GM21529 (cell line): ENCODE results near the gene STARD7.
"Not testable (repeated sequence)": the region's sequence is repeated elsewhere in the genome, so short reads cannot be mapped to it uniquely, and the experiment has no call there.

ENCODE experiments used
- ATAC-seq: cut with Tn5 transposase; IDR thresholded peaks from one replicate; pipeline ENCODE4 v1.9.1; 2021; ENCODE audit not compliant: unreplicated experiment

STARD7 gene

GRCh38 chr2:96150007-96150640, 58.5 kb downstream of the STARD7 start:
- ATAC-seq: no peak

DNA sequence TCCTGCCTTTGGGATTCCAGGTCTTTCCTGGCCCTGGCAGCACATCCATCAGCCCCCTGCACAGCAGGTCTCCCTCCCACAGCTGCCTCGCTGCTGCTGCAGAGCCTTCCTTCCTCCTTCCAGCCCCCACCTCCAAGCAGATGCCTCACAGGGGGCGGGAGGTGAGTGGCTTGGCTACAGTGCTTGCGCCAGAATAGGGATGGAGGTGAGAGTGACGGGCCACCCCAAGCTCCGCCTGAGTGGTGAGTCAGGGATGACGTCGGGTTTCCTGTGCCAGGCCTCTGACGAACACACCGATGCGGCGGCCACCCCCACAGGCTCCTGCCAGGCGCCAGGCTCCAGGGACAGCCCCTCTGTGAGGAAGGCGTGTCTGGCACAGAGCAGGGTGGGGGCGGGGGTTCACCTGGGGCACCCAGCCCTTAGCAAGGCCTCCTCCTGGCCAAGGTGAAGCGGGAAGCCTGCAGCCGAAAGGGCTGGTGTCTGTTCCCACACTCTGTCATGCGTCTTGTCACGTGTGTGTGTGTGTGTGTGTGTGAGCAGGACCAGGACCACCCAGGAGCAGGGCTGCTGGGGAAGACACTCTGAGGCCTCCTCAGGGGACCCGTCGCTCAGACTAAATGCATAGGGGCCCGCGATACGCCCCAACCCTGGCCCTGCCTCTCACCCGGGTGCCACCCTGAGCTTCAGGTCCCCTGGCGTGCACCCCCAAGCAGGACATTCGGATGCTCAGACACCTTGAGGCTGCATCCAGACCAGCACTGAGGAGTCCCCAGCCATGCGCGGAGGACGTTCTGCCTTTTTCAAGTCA, 60.0 kb downstream of the STARD7 start:
- peak; percentile 46 for ATAC-seq

DNA sequence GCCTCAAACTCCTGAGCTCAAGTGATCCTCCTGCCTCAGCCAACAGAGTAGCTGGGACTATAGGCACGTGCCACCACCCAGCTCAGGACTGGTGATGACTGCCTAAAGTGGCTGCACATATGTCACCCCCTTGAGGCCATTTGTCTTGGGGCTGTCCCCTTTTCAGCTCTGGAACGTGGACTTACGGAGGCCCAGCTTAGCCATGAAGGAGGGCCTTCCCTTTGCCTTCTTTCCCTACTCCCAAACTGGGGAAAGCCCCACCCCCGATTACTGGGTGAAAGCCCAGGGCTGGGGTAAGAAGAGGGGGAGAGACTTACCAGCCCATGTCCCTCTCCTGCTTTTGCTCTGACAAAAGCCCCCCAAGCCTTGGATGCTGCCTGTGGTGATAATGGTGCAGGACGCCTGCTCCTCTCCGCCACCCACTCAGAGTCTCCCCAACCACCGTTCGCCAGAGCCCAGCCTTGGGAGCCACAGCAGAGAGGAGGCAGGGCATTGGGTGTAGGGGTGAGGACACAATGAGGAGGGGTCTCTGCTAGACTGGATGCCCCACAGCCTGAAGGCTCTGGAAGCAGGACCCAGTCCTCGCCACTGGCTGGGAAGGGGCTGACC, 60.9 kb downstream of the STARD7 start:
- no peak for ATAC-seq

DNA sequence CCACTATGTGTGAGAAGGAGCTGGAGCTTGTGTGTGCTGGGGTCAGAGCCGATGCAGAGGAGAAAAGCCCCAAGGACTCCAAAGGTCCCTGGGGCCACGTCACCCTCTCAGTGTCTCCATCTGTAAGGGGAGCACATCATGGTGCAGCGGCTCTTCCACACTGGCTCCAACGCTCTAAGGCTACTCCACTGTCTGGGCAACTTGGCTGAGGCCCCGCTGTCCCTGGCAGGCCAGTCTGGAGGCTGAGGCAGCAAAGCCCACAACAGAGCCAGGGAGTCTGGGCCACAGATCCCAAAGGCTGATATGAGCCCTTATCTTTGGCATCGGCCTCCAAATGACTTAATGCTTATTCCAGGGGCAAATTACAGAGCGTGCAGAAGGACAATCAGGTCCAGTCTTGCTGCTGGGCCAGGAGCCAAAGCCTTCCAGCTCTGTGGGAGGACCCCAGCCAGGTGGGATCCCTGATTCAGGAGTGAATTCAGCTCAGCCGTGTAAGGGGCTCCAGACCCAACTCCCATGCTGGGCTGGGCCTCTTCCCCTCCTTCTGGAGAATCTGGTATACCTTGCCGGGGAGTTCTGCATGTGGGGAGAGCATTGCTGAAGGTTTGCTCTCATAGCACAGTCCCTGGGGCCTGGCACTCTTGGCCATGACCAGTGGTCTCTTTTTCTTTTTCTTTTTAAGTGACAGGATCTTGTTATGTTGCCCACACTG, 61.6 kb downstream of the STARD7 start:
- ATAC-seq: no peak

DNA sequence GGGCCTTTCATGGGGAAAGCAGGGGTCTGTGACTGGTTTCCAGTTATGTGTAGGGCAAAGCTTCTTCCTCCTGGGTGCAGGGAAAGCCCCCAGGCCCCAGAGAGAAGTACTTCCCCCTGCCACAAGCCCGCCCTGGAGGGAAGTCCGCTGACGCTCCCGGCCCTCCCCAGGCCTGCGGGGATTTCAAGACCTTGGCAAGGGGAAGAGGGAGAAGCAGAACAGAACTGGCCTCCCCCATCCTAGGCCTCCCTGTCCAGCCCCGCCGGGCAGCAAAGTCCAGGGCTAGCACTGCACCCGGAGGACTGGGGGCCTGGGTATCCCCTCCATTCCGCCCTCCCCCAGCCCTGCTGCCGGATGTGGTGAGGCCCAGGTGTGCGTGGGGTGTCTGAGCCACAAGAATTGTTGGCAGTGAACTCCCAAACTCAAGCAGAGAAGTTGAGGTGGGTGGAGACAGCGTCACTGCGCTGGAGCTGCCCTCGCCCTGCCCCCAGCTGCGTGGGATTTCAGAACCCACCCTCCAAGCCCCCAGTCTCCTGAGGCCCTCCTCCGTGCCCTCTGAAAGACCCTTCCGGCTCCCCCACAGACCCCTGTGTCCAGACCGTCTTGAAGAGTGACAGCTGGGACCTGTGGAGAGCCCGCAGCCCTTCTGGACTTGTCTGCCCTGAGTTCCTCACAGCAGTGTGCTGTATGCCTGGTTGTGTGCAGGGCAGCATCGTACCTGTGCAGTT, 62.3 kb downstream of the STARD7 start:
- ATAC-seq: peak; percentile 31

- no peak for ATAC-seq
These were observed 62.8 kb downstream of the STARD7 start for GRCh38 chr2:96145848-96146152.

DNA sequence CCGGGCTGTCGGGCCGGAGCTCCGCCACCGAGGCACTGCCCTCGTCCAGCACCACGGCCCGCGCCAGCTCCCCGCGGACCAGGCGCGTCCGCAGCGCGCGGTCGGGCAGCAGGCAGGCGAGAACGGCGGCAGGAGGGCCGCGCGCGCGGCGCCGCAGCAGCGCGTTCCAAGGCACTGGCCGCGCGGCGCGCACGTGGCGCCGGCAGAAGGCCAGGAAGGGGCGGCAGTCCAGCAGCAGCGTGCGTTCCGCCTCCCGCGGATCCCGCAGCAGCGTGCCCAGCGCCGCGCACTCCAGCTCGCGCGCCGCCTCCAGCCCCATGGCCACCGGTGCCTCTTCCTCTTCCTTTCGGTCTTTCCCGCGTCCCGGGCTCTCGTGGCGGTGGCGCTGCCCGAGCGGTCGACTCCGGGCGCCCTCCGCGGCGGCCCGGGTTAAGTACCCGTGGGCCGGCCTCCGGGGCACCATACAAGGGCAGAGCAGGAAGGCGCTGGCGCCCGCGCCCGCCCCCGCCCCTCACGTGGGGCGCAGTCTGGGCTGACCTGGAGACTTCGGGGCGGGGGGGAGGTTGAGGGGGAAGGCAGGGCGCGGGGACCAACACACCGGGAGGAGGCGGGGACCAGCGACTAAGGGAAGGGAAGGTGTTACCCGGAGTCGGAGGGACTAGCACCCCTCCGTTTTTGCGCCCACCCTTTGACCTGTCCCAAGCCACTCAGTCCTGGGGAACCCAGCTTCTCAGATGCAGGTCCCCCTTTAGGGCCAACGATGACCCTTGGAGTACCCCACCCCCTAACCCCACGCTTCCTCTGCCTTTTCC, 63.4 kb downstream of the STARD7 start, which contains the start of gene DUSP2:
DUSP2 (minus strand) TSS at position 405 of the 812 bp plus-strand sequence; CDS start at position 319, 86 bp downstream.
- peak; percentile 47 for ATAC-seq

- no peak for ATAC-seq
These were observed 64.1 kb downstream of the STARD7 start for GRCh38 chr2:96144481-96145035.

- no peak for ATAC-seq
These were observed 64.7 kb downstream of the STARD7 start for GRCh38 chr2:96143848-96144480.

DNA sequence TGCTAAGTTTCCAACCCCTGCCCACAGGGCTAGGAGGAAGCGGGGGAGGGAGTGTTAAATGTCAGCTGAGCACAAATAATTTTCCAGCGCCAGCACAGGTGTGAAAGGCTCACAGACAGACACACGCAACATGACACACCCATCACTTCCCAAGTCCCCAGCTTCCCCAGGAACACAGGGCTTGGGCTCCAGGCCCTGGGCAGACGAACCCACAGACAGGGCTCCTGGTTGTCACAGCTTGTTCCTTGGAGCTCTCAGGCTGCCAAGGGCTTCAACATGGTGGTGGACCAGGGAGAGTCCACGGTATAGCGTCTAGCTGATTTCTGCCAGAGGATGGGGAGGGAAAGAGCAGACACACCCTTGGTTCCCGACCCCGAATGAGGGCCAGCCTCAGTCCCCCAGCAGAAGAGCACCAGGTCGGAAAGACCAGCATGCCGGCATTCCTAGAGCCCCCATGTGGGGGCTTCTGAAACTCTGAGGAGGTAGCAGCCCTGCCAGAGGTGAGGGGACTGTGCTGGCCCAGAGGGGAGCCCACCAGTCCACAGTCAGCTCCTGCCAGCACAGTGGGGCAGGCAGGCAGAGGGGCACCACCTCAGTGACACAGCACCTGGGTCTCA, 65.3 kb downstream of the STARD7 start:
- ATAC-seq: no peak

DNA sequence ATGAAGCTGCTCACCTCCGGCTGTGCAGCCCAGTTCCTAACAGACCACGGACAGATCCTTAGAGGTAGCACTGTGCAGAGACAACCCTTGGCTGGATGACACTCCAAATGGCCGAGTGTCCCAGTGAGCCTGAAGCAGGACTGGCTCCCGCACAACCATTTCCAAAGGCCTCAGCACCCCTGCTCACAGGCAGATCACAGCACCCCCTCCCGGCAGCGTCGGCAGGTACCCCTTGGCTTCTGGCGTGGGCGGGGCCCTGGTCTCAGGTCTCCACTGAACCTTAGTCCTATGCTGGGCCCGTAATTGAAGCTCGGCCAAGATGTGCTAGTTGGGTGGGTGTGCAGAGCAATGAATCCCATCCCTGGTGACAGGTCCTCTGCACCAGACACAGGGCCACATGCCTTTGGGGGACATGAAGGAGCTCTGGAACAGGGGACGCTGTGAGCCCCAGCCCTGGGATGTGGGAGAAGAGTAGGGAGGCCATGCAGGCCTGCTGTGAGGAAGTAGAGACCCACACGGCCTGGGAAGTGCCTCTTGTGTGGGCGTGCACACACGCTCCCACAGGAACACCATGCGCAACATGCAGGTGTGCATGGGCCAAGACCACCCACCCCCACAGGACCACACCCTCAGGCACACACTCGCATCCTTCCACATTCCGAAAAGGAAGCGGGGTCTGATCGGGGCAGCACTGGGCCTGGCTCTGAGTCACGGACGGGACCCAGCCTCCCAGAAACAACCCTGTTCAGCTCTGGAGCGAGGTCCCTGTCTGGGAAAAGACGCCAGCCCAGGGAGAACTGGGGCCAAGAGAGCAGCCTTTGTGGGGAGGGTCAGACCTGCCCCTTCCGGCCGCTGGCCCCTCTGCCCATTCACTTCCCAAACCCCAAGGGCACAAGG, 66.2 kb downstream of the STARD7 start:
- ATAC-seq: no peak

- ATAC-seq: not testable (repeated sequence)
These were observed 67.0 kb downstream of the STARD7 start for GRCh38 chr2:96141624-96141967.

DNA sequence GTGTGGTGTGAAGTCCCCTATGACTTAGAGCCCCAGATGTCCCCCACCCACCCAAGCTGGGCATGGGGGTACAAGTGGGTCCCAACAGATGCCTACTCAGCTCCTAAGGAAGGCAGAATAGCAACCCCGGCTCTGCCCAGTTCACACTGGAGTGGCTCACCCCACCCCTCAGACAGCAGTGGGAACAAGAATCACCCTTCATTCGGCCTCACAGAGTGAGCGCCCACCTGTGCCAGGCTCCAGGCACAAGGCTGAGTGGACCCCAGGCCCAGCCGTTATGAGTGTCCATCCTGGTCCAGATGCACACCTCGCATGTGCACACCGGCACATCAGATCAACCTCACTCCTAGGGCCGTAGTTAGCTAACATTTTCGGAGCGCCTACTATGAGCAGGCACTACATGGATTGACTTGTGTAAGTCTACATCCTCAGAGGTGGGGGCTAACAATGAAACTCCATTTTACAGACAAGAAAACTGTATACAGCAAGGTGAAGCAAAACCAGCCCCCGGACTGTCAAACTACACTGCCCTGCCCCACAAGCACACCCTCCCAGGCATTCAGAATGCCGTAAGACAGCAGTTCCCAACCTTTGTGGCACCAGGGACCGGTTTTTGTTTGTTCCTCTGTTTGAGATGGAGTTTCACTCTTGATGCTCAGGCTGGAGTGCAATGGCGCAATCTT, 67.5 kb downstream of the STARD7 start:
- ATAC-seq: no peak

- ATAC-seq: no peak
These were observed 69.4 kb downstream of the STARD7 start for GRCh38 chr2:96139181-96139758.

DNA sequence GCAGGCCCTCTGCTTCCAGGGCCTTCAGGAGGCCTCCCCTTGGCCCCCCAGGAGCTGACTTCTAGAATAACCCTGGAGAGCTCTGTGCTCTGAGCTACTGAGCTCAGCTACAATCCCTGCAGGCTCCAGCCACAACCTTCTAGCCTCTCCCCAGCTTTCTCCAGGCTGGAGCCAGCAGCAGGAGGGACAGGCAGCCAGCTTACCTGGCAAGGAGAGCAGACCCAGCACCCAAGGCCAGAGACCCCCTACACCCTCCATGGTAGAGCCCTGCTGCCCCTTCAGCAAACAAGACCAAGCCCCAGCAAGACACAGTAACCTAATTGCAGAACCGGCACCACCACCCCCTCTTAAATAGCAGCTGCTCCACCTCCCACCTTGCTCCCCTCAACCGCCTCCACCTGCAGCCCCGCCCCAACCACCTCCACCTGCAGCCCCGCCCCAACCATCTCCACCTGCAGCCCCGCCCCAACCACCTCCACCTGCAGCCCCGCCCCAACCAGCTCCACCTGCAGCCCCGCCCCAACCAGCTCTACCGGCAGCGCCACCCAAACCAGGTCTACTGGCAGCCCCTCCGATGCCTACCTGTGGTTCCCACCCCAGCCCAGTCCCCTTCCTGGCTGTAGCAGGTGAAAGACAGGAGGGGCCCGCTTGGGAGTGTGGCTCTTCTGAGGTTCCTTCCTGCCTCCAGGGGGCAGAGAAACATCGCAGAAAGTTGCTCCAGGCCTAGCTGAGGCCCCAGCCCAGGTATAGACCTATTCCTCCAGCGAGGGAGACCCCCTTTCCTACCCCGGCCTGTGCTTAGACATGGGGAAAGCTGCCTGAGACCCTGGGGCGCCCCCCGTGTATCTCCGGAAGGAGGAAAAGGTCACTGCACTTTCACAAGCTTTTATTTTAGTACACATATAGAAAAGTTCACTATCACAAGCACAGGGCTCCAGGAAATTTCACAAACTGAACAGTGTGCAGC, 70.2 kb downstream of the STARD7 start, which contains the start of gene ASTL:
ASTL (minus strand) TSS at position 324 of the 967 bp plus-strand sequence; CDS start at position 258, 66 bp downstream.
- ATAC-seq: peak; percentile 36
